Mononuclear cell (primary cell): ENCODE data around the gene SPATA19. TPM values are rescaled to one million over a fixed set of nuclear protein-coding genes. Genes with fewer than 3 reads are reported as not detected.

Experiments used
- H3K27me3 ChIP-seq: 2 replicates; pipeline ENCODE4 v1.6.0; 2011; ENCODE audit warnings: low read length, control low read depth; ENCODE audit not compliant: insufficient read depth
- H3K4me1 ChIP-seq: 2 replicates; pipeline ENCODE4 v1.5.1; 2011; ENCODE audit warnings: mild to moderate bottlenecking, low read length, control low read depth; ENCODE audit not compliant: insufficient read depth
- H3K4me3 ChIP-seq: 2 replicates; pipeline ENCODE4 v1.5.1; 2011; ENCODE audit warnings: mild to moderate bottlenecking, low read length, moderate library complexity
- H3K9me3 ChIP-seq: 2 replicates; pipeline ENCODE4 v1.5.1; 2011; ENCODE audit warnings: low read depth, mild to moderate bottlenecking, control low read depth, low read length
- total RNA-seq: library from RNA; depleted of rRNA; stranded (reverse); fragments of >200 nt; gene quantifications from one replicate; pipeline ENCODE4 v1.2.3, GENCODE V29; 2012

SPATA19 gene
- total RNA-seq, 1 donor, result not detected

GRCh38 chr11:133844217-133844616 lies 1.1 kb downstream of the SPATA19 start:
- Histone ChIP-seq H3K27me3 (no peaks in the 10 kb centered on the region), H3K4me3 (no peak overlapping the region), H3K9me3 (no peaks in the 10 kb centered on the region), H3K4me1 (no peaks in the 10 kb centered on the region)

GRCh38 chr11:133843454-133843987 lies 1.8 kb downstream of the SPATA19 start:
- Histone ChIP-seq H3K9me3 (no peaks in the 10 kb centered on the region), H3K27me3 (no peaks in the 10 kb centered on the region), H3K4me1 (no peaks in the 10 kb centered on the region), H3K4me3 (no peak overlapping the region)

GRCh38 chr11:133842730-133843129 lies 2.6 kb downstream of the SPATA19 start:
- H3K4me1 ChIP-seq, result no peaks in the 10 kb centered on the region
- H3K4me3 ChIP-seq, result no peak overlapping the region
- no peaks in the 10 kb centered on the region for H3K9me3 ChIP-seq
- no peaks in the 10 kb centered on the region for H3K27me3 ChIP-seq

GRCh38 chr11:133842053-133842452 lies 3.3 kb downstream of the SPATA19 start:
- Histone ChIP-seq H3K4me3 (no peak overlapping the region), H3K27me3 (no peaks in the 10 kb centered on the region), H3K9me3 (no peaks in the 10 kb centered on the region), H3K4me1 (no peaks in the 10 kb centered on the region)

- Histone ChIP-seq H3K4me3 (no peak overlapping the region), H3K27me3 (no peaks in the 10 kb centered on the region), H3K4me1 (no peaks in the 10 kb centered on the region), H3K9me3 (no peaks in the 10 kb centered on the region)
Observed at GRCh38 chr11:133841279-133842043, 3.9 kb downstream of the SPATA19 start.

GRCh38 chr11:133840479-133840941 lies 4.8 kb downstream of the SPATA19 start:
- H3K4me1 ChIP-seq, result no peaks in the 10 kb centered on the region

GRCh38 chr11:133835593-133836548 lies 9.4 kb downstream of the SPATA19 start:
- Histone ChIP-seq H3K27me3 (no peaks in the 10 kb centered on the region), H3K4me1 (no peaks in the 10 kb centered on the region), H3K9me3 (no peaks in the 10 kb centered on the region), H3K4me3 (no peak overlapping the region)

More at GRCh38 chr11:133840479-133840941, 4.8 kb downstream of the SPATA19 start:
- Histone ChIP-seq H3K27me3 (no peaks in the 10 kb centered on the region), H3K4me3 (no peak overlapping the region), H3K9me3 (no peaks in the 10 kb centered on the region)

- Histone ChIP-seq H3K9me3 (no peaks in the 10 kb centered on the region), H3K4me3 (no peak overlapping the region), H3K4me1 (no peaks in the 10 kb centered on the region), H3K27me3 (no peaks in the 10 kb centered on the region)
Observed at GRCh38 chr11:133834682-133835592, 10.4 kb downstream of the SPATA19 start.

- Histone ChIP-seq H3K9me3 (no peaks in the 10 kb centered on the region), H3K27me3 (no peaks in the 10 kb centered on the region), H3K4me3 (no peak overlapping the region), H3K4me1 (no peaks in the 10 kb centered on the region)
Observed at GRCh38 chr11:133833898-133834681, 11.2 kb downstream of the SPATA19 start.

- H3K4me1 ChIP-seq, result no peaks in the 10 kb centered on the region
- H3K9me3 ChIP-seq, result no peaks in the 10 kb centered on the region
- H3K27me3 ChIP-seq, result no peaks in the 10 kb centered on the region
- H3K4me3 ChIP-seq, result no peak overlapping the region
Observed at GRCh38 chr11:133832991-133833897, 12.1 kb downstream of the SPATA19 start.

GRCh38 chr11:133832096-133832990 lies 13.0 kb downstream of the SPATA19 start:
- H3K4me1 ChIP-seq, result no peaks in the 10 kb centered on the region
- H3K9me3 ChIP-seq, result no peaks in the 10 kb centered on the region
- no peaks in the 10 kb centered on the region for H3K27me3 ChIP-seq
- no peak overlapping the region for H3K4me3 ChIP-seq
